ENCODE data around the gene CEP350.

CEP350 gene

DNA sequence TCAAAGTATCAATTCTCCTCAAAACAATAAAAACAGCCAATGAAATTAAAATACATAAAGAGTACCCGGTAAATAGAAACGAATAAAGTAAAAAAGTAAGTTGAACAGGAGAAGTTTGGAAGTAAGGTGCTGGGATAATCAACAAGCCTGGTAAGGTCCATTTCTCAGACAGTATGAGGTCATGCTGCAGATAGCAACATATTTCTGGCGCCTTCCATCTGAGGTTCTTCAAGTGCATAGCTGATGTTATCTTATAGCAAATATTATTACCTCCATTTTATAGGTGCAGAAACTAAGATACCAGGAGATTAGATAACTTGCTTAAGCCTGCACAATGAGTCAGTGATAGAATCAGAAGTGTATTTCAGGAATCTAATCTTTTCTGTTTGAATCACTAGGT is 23.7 kb upstream of the CEP350 start:
- no peak overlapping the region for H3K4me3 ChIP-seq
- DNase-seq (ENCODE audit: low spot score) = no peak
- no peak overlapping the region for H3K27ac ChIP-seq
- TF ChIP-seq, protein P1, sequence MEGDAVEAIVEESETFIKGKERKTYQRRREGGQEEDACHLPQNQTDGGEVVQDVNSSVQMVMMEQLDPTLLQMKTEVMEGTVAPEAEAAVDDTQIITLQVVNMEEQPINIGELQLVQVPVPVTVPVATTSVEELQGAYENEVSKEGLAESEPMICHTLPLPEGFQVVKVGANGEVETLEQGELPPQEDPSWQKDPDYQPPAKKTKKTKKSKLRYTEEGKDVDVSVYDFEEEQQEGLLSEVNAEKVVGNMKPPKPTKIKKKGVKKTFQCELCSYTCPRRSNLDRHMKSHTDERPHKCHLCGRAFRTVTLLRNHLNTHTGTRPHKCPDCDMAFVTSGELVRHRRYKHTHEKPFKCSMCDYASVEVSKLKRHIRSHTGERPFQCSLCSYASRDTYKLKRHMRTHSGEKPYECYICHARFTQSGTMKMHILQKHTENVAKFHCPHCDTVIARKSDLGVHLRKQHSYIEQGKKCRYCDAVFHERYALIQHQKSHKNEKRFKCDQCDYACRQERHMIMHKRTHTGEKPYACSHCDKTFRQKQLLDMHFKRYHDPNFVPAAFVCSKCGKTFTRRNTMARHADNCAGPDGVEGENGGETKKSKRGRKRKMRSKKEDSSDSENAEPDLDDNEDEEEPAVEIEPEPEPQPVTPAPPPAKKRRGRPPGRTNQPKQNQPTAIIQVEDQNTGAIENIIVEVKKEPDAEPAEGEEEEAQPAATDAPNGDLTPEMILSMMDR (IDR thresholded peaks at IDR 0.05) = no peak

DNA sequence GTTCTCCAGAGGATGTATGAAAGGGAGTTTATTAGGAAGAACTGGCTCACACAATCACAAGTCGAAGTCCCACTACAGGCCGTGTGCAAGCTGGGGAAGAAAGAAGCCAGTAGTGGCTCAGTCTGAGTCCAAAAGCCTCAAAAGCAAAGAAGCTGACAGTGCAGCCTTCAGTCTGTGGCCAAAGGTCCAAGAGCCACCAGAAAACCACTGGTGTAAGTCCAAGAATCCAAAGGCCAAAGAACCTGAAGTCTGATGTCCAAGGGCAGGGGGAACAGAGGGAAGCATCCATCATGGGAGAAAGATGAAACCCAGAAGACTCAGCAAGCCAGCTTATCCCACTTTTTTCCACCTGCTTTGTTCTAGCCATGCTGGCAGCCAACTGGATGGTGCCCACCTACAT is 21.4 kb upstream of the CEP350 start:
- no peak overlapping the region for H3K4me3 ChIP-seq
- no peak overlapping the region for H3K27ac ChIP-seq
- DNase-seq (ENCODE audit: low spot score) = no peak
- TF ChIP-seq, protein P1 (IDR thresholded peaks at IDR 0.05) = no peak

- TF ChIP-seq, protein P1 (IDR thresholded peaks at IDR 0.05) = no peak
- Histone ChIP-seq H3K27ac (no peak overlapping the region), H3K4me3 (no peak overlapping the region)
- no peak for DNase-seq (ENCODE audit: low spot score)
Measured at GRCh38 chr1:179935909-179936496, 18.6 kb upstream of the CEP350 start.

GRCh38 chr1:179937668-179938254 is 16.8 kb upstream of the CEP350 start:
- TF ChIP-seq, protein P1 (IDR thresholded peaks at IDR 0.05) = no peak
- H3K4me3 ChIP-seq = no peak overlapping the region
- H3K27ac ChIP-seq = no peak overlapping the region
- DNase-seq (ENCODE audit: low spot score) = no peak

- Histone ChIP-seq H3K27ac (no peak overlapping the region), H3K4me3 (no peak overlapping the region)
- DNase-seq (ENCODE audit: low spot score) = no peak
- TF ChIP-seq, protein P1 (IDR thresholded peaks at IDR 0.05) = no peak
Measured at GRCh38 chr1:179938752-179939151, 15.9 kb upstream of the CEP350 start.

- H3K27ac ChIP-seq = no peak overlapping the region
- no peak for DNase-seq (ENCODE audit: low spot score)
- TF ChIP-seq, protein P1 (IDR thresholded peaks at IDR 0.05) = no peak
- no peak overlapping the region for H3K4me3 ChIP-seq
Measured at GRCh38 chr1:179939941-179940340, 14.7 kb upstream of the CEP350 start.

- TF ChIP-seq, protein P1 (IDR thresholded peaks at IDR 0.05) = no peak
- H3K4me3 ChIP-seq = no peak overlapping the region
- no peak for DNase-seq (ENCODE audit: low spot score)
- H3K27ac ChIP-seq = no peak overlapping the region
Measured at GRCh38 chr1:179941454-179941853, 13.2 kb upstream of the CEP350 start.

All from coronary artery (tissue), 2 donors.